A549 (cell line): Measurements from ENCODE around the gene KCNN3.

ENCODE experiments used
- CEBPB ChIP-seq, 2 experiments: fragments of >200 bp in 1 of 2; sonication (Bioruptor Twin) in 1 of 2; formaldehyde crosslinking in 1 of 2; IDR thresholded peaks; 2 replicates each; pipeline ENCODE4 v1.6.1; 2012 to 2016
- CTCF ChIP-seq: fragments of >200 bp; sonication (Bioruptor Twin); formaldehyde crosslinking; IDR thresholded peaks from 3 replicates; pipeline ENCODE4 v1.5.1; 2016
- EP300 ChIP-seq, 2 experiments: fragments of >200 bp; sonication (Bioruptor Twin); formaldehyde crosslinking; IDR thresholded peaks; 2 replicates in 1 of 2; 3 replicates in 1 of 2; pipeline ENCODE4 v1.6.1; 2016 to 2017
- ESRRA ChIP-seq: fragments of 150-350 bp; IDR thresholded peaks from 2 replicates; pipeline ENCODE4 v1.6.1; 2014; ENCODE audit warnings: mild to moderate bottlenecking, low read length, borderline replicate concordance
- FOXS1 ChIP-seq: fragments of 250-450 bp; sonication (Bioruptor Pico); IDR thresholded peaks from 2 replicates; pipeline ENCODE4 v1.5.0; 2020; ENCODE audit warnings: mild to moderate bottlenecking, moderate library complexity
- MAX ChIP-seq: IDR thresholded peaks from 2 replicates; pipeline ENCODE4 v1.6.1; 2012
- MYC ChIP-seq: IDR thresholded peaks from 2 replicates; pipeline ENCODE4 v1.6.1; 2012; ENCODE audit warnings: mild to moderate bottlenecking, inconsistent platforms, low read length, improper control_type of control experiment, borderline replicate concordance
- NR3C1 ChIP-seq: fragments of >200 bp; sonication (Bioruptor Twin); formaldehyde crosslinking; IDR thresholded peaks from 3 replicates; pipeline ENCODE4 v1.6.1; 2017
- POLR2A ChIP-seq: IDR thresholded peaks from 2 replicates; pipeline ENCODE4 v1.6.1; 2012; ENCODE audit warnings: mild to moderate bottlenecking, low read length
- ZFP36 ChIP-seq: fragments of 450-650 bp; IDR thresholded peaks from 2 replicates; pipeline ENCODE4 v1.6.1; 2014; ENCODE audit warnings: borderline replicate concordance; ENCODE audit not compliant: partially characterized antibody

- TF ChIP-seq POLR2A (no peak), FOXS1 (CRISPR knock-in tag) (no peak), CEBPB (IDR thresholded peaks at IDR 0.05) (no peak), CTCF (no peak), EP300 (IDR thresholded peaks at IDR 0.05) (no peak), ESRRA (no peak), ZFP36 (no peak), MYC (no peak), NR3C1 (no peak), MAX (no peak)
Observed at GRCh38 chr1:154775621-154776605, 94.2 kb downstream of the KCNN3 start.
